OCI-M2 (cell line): ENCODE measurements around the gene MEAK7.

Source experiments
- DNase-seq: peaks from one replicate; lab custom pipeline; 2025; ENCODE audit not compliant: unreplicated experiment; lab: John Stamatoyannopoulos, UW

The MEAK7 gene

GRCh38 chr16:84513666-84514065 is 9.2 kb upstream of the MEAK7 start:
- no peak for DNase-seq

- no peak for DNase-seq
Measured at GRCh38 chr16:84513123-84513522, 8.7 kb upstream of the MEAK7 start.

DNA sequence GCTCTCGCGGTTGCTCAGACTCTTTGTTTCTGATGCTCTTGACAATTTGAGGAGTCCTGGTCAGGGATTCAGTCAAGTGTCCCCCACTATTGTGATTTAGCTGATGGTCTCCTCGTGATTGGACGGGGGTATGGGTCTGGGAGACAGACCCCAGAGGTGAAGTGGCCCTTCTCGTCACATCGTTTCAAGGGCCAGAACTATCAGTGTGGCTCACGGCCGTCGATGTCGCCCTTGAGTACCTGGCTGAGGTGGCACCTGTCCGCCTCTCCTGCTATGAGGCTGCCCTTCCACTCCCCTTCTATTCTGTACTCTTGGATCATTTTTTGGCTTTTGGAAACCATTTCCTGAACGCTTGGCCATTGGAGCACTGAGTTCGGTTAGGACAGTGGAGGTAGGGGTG is 7.4 kb upstream of the MEAK7 start:
- DNase-seq, result no peak

GRCh38 chr16:84511180-84511800 is 6.8 kb upstream of the MEAK7 start:
- no peak for DNase-seq

DNA sequence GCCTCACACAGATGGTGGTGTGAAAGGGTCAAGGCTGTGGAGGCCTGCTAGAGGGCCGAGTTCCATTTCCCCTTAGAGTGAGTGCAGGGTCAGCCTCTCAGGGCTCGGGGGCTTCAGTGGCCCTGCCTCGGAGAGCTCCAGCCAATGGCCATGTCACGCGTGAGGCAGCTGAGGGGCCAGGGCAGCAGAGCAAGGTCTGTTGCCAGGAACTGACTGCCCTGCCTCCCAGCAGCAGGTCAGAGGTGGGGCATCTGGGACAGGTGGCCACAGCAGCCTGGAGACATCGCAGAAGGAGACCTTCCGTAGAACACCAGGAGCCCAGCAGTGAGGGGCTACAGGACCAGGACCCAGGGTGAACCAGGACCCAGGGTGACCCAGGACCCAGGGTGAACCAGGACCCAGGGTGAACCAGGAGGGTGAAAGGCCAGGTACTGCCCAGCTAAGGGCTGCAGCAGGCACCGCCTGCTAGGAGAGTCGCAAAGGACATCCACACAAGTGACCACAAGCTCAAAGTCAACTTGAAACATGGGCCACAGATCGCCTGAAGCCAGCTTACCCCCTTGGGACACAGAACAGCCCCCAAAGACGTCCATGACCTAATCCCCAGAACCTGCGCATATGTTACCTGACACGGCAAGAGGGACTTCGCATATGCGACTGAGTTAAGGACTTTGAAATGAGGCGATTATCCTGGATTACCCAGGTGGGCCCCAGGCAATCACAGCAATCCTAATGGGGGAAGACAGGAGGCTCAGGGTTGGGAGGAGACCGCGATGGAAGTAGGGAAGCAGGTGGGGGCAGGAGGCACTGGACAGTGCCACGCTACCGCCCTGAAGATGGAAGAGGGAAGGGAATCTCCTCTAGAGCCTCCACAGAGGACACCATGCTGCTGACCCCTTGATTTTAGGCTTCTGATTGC is 4.8 kb upstream of the MEAK7 start:
- no peak for DNase-seq

DNA sequence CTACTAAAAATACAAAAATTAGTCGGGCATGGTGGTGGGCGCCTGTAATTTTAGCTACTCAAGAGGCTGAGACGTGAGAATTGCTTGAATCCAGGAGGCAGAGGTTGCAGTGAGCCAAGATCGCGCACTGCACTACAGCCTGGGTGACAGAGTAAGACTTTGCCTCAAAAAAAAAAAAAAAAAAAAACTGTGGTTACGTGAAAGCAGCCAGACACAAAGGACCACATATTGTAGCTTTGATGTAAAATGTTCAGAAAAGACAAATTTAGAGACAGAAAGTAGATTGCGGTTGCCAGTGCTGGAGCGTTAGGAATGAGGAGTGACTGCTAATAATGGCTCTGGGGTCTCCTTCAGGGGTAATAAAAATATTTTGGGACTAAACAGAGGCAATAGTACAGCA is 4.0 kb upstream of the MEAK7 start:
- no peak for DNase-seq

DNA sequence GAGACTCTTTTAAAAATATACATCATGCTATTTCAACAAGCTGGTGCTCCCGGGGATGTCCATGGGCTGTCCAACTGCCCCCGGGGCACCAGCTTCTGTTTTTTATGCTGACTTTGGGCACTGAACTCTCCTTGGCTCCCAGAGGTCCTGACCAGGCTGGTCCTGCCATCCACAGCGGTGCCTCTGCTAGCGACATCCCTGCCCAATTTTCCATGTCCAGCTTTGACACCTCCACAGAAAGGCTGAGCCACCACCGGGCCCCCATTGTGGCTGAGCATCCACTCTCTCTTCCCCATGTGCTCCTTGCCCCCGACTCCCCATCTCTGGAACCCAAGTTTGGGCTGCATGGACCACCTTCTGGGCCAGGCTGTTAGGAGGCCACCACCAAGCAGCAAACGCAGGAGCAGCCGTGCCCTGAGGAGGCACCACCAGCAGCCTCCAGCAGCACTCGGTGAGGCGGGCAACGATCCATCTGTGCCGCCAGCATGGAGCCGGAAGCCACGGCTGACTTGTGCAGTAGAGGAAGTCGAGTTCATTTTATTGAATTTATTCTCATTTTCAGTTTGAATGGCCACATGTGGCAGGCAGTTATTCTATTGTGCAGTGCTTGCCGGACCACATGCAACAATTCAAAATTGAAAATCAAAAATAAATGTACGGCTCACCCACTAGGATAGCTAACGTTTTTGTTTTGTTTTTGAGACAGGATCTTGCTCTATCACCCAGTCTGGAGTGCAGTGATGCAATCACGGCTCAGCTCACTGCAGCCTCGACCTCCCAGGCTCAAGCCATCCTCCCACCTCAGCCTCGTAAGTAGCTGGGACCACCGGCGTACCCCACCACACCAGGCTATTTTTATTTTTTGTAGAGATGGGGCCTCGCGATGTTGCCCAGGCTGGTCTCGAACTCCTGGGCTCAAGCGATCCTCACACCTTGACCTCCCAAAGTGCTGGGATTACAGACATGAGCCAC is 2.8 kb upstream of the MEAK7 start:
- no peak for DNase-seq

GRCh38 chr16:84505249-84506187 is 1.1 kb upstream of the MEAK7 start:
- DNase-seq, result no peak

GRCh38 chr16:84503751-84504395 is 586 bp downstream of the MEAK7 start:
- DNase-seq, result no peak

- DNase-seq, result no peak
Measured at GRCh38 chr16:84502581-84502980, 1.9 kb downstream of the MEAK7 start.

- no peak for DNase-seq
Measured at GRCh38 chr16:84502075-84502474, 2.4 kb downstream of the MEAK7 start.

DNA sequence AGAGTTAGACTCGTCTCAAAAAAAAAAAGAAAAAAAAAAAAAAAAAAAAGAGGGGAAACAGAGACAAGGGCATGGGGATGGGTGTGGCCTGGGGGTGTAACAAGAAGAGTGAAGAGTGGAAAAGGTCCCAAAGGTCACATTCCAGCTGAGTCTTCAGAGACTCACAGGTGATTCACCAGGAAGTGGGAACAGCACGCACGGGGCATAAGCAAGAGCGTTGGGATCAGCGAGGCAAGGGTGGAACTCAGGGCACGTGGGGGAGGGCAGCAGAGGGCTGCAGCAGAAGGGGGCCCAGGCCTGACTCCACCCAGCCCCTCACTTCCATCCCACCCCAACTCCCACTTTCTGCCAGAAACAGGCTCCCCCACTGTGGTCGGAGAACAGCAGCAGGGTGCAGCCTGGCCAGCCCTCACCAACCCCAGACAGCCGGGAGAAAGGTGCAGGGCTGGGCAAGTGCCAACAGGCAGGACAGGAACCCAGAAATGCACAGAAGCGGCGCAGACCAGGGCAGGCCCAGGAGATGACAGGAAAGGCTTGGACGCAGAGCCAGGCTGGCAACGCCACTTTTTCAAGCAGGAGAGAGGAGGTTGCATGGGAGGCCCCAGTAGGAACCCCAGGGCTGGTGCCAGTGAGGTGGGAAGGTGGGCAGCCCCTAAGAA is 3.3 kb downstream of the MEAK7 start:
- no peak for DNase-seq

DNA sequence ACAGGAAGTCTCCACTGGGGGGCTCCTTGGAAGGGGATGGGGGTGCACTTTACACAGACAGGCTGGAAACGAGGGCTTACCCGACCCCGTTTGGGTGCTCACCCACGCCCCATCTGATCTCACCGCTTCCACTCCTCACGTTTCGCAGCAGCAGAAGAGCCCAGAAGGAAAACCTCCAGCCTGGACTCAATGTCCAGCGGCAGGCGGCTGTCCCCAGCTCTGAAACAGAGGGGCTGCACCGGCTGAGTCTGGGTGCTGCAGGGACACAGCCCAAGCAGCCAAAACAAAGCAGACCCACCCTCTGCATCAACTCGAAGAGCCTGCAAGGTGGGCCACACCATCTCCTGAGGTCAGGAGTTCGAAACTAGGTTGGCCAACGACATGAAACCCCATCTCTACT is 3.9 kb downstream of the MEAK7 start:
- no peak for DNase-seq

DNA sequence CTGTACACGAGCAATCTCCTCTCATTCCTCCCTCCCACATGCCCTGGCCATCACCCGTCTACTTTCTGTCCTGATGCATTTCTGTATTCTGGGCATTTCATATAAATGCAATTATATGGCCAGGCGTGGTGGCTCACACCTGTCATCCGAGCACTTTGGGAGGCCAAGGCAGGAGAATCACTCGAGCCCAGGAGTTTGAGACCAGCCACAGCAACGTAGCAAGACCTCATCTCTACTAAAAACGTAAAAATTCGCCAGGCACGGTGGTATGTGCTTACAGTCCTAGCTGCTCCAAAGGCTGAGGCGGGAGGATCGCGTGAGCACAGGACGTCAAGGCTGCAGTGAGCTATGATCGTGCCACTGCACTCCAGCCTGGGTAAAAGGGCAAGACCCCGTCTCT is 4.8 kb downstream of the MEAK7 start:
- no peak for DNase-seq

- DNase-seq, result no peak
Measured at GRCh38 chr16:84498859-84499620, 5.4 kb downstream of the MEAK7 start.

- DNase-seq, result no peak
Measured at GRCh38 chr16:84498223-84498610, 6.2 kb downstream of the MEAK7 start.

GRCh38 chr16:84497418-84498222 is 6.8 kb downstream of the MEAK7 start:
- no peak for DNase-seq

DNA sequence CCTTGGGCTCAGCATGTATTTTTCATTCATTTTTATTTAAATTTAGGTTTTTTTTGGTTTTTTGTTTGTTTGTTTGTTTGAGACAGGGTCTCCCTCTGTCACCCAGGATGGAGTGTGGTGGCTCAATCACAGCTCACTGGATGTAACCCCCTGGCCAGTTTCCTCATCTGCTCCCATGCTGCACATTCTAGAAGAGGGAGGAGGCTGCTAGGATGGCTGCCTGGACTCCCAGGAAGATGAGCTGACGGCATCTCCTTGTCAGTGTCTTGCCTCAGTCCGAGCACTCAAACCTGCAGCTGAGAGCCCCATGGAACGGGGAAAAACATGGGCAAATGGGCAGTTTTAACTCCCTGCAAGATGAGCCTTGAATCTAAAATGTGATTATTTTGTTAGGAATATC is 7.5 kb downstream of the MEAK7 start:
- DNase-seq, result no peak
